ENCODE data around the gene PUM1.
"Not testable (repeated sequence)": the region's sequence is repeated elsewhere in the genome, so short reads cannot be mapped to it uniquely, and the experiment has no call there.

DNA sequence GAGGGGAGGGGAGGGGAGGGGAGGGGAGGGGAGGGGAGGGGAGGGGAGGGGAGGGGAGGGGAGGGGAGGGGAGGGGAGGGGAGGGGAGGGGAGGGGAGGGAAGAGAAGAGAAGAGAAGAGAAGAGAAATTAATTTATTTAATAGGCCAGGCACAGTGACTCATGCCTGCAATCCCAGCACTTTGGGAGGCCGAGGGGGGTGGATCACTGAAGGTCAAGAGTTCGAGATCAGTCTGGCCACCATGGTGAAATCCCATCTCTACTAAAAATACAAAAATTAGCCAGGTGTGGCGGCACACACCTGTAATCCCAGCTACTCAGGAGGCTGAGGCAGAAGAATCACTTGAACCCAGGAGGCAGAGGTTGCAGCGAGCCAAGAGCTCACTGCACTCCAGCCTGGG lies 93.2 kb downstream of the PUM1 start:
- not testable (repeated sequence) for TF ChIP-seq YY1 (IDR thresholded peaks at IDR 0.05); CTCF (IDR thresholded peaks at IDR 0.05; ENCODE audit: low read depth, low read length, missing input control); MAX (IDR thresholded peaks at IDR 0.05); NR2F2 (IDR thresholded peaks at IDR 0.05); GABPA (IDR thresholded peaks at IDR 0.05 in 1 of 2, conservative IDR thresholded peaks at IDR 0.05 in 1 of 2); JUND (IDR thresholded peaks at IDR 0.05)
- TF ChIP-seq, protein P1, sequence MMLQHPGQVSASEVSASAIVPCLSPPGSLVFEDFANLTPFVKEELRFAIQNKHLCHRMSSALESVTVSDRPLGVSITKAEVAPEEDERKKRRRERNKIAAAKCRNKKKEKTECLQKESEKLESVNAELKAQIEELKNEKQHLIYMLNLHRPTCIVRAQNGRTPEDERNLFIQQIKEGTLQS (IDR thresholded peaks at IDR 0.05) = not testable (repeated sequence)
